ENCODE data around the gene ZBTB1.

ZBTB1 gene

GRCh38 chr14:64503434-64504309 lies 898 bp upstream of the ZBTB1 start, which contains the start of gene ZBTB25 (continued):
- TF ChIP-seq, protein P1, sequence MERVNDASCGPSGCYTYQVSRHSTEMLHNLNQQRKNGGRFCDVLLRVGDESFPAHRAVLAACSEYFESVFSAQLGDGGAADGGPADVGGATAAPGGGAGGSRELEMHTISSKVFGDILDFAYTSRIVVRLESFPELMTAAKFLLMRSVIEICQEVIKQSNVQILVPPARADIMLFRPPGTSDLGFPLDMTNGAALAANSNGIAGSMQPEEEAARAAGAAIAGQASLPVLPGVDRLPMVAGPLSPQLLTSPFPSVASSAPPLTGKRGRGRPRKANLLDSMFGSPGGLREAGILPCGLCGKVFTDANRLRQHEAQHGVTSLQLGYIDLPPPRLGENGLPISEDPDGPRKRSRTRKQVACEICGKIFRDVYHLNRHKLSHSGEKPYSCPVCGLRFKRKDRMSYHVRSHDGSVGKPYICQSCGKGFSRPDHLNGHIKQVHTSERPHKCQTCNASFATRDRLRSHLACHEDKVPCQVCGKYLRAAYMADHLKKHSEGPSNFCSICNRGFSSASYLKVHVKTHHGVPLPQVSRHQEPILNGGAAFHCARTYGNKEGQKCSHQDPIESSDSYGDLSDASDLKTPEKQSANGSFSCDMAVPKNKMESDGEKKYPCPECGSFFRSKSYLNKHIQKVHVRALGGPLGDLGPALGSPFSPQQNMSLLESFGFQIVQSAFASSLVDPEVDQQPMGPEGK (CRISPR knock-in tag; IDR thresholded peaks at IDR 0.05; ENCODE audit: borderline replicate concordance): no peak
- TF ChIP-seq CSDC2 (CRISPR knock-in tag; IDR thresholded peaks at IDR 0.05): no peak

DNA sequence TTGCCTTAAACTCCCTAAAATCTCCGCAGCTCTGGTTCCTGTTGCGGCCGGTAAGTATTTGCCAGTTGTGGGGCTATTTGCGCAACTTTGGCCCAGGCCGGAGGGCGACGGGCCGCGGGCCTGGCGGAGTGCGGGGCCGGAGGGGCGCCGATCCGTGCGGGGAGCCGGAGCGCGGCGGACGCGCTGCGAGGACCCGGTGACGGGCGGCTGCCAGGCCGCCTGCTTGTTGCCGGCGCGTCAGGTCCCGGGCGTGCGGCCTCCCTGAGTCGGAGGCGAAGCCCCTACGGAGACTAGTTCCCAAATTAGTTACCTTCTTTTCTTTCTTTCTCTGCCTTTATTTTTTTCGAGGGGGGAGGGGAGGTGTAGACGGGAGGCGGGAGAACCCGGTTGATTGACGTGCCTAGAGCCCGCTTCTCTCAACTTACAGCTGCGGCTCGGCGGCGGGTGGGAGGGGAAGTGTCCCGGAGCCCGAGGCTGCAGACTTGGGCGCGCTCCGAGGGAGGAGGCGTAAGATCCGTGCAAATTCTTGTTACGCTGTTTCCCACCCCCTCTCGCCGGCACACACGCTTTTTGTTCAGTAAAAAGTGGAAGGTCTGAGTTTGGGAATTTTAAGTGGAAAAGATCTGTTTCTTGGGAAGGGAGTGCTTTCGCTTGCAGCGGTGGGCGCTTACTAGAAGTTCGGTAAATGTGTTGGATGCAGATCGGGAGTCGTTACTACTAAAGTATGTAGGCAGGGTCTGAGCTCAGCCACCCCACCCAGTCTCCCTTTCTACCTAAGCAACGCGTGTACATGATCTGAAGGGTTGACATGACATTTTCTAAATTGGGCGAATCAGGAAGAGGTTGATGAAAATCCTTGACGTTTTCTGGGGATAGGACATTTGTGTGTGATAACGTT lies 576 bp downstream of the ZBTB1 start:
- TF ChIP-seq BACH2 (CRISPR knock-in tag; IDR thresholded peaks at IDR 0.05; ENCODE audit: borderline replicate concordance): no peak
- no peak for TF ChIP-seq RARB (CRISPR knock-in tag; IDR thresholded peaks at IDR 0.05)
- TF ChIP-seq ESRRG (CRISPR knock-in tag; IDR thresholded peaks at IDR 0.05): no peak
- no peak; the same call in 1 of the 2 replicates for TF ChIP-seq CSDC2 (CRISPR knock-in tag; IDR thresholded peaks at IDR 0.05)
- ATAC-seq: peak; percentile 28

DNA sequence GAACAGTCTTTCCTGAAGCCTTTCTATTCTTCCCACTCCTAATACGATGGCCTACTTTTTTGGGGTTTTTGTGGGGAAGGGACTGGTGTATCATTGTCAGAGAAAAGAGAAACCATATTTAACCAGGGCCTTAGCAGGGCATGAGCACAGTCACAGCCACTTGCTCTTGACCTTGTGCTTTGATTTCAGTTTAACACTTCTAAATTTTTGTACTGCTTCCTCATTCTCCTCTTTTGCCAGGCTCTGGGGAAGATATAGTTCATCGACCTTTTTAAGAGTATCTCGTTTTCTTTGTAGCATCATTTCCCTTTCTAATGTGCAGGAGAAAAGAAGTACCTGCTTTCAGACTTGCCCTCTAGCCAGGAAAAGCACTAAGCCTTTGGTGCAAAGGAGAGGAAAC lies 2.2 kb downstream of the ZBTB1 start:
- TF ChIP-seq, protein P2, sequence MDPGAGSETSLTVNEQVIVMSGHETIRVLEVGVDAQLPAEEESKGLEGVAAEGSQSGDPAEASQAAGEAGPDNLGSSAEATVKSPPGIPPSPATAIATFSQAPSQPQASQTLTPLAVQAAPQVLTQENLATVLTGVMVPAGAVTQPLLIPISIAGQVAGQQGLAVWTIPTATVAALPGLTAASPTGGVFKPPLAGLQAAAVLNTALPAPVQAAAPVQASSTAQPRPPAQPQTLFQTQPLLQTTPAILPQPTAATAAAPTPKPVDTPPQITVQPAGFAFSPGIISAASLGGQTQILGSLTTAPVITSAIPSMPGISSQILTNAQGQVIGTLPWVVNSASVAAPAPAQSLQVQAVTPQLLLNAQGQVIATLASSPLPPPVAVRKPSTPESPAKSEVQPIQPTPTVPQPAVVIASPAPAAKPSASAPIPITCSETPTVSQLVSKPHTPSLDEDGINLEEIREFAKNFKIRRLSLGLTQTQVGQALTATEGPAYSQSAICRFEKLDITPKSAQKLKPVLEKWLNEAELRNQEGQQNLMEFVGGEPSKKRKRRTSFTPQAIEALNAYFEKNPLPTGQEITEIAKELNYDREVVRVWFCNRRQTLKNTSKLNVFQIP (CRISPR knock-in tag; IDR thresholded peaks at IDR 0.05; ENCODE audit: borderline replicate concordance, low read depth): no peak
- no peak for TF ChIP-seq SNAI2 (CRISPR knock-in tag; IDR thresholded peaks at IDR 0.05)
- TF ChIP-seq ZFP3 (CRISPR knock-in tag; IDR thresholded peaks at IDR 0.05): no peak
- TF ChIP-seq TOX (CRISPR knock-in tag; IDR thresholded peaks at IDR 0.05; ENCODE audit: borderline replicate concordance): no peak
- TF ChIP-seq OSR1 (CRISPR knock-in tag; IDR thresholded peaks at IDR 0.05): no peak
- no peak for TF ChIP-seq ARNTL (CRISPR knock-in tag; IDR thresholded peaks at IDR 0.05; ENCODE audit: borderline replicate concordance, low read depth)
- TF ChIP-seq ZNF70 (CRISPR knock-in tag; IDR thresholded peaks at IDR 0.05): no peak
- no peak for TF ChIP-seq RARB (CRISPR knock-in tag; IDR thresholded peaks at IDR 0.05)
- TF ChIP-seq ZFP30 (CRISPR knock-in tag; IDR thresholded peaks at IDR 0.05): no peak
- TF ChIP-seq ZC3H10 (CRISPR knock-in tag; IDR thresholded peaks at IDR 0.05): no peak
- no peak for TF ChIP-seq ISL1 (CRISPR knock-in tag; IDR thresholded peaks at IDR 0.05)
- no peak for TF ChIP-seq BACH2 (CRISPR knock-in tag; IDR thresholded peaks at IDR 0.05; ENCODE audit: borderline replicate concordance)
- no peak for TF ChIP-seq ZNF565 (CRISPR knock-in tag; conservative IDR thresholded peaks at IDR 0.05; ENCODE audit: low read depth)
- TF ChIP-seq, protein P1 (CRISPR knock-in tag; IDR thresholded peaks at IDR 0.05; ENCODE audit: borderline replicate concordance): no peak
- TF ChIP-seq, protein P3, sequence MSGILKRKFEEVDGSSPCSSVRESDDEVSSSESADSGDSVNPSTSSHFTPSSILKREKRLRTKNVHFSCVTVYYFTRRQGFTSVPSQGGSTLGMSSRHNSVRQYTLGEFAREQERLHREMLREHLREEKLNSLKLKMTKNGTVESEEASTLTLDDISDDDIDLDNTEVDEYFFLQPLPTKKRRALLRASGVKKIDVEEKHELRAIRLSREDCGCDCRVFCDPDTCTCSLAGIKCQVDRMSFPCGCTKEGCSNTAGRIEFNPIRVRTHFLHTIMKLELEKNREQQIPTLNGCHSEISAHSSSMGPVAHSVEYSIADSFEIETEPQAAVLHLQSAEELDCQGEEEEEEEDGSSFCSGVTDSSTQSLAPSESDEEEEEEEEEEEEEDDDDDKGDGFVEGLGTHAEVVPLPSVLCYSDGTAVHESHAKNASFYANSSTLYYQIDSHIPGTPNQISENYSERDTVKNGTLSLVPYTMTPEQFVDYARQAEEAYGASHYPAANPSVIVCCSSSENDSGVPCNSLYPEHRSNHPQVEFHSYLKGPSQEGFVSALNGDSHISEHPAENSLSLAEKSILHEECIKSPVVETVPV (CRISPR knock-in tag; IDR thresholded peaks at IDR 0.05): no peak
- no peak for TF ChIP-seq GLIS3 (CRISPR knock-in tag; IDR thresholded peaks at IDR 0.05)
- TF ChIP-seq, protein P4, sequence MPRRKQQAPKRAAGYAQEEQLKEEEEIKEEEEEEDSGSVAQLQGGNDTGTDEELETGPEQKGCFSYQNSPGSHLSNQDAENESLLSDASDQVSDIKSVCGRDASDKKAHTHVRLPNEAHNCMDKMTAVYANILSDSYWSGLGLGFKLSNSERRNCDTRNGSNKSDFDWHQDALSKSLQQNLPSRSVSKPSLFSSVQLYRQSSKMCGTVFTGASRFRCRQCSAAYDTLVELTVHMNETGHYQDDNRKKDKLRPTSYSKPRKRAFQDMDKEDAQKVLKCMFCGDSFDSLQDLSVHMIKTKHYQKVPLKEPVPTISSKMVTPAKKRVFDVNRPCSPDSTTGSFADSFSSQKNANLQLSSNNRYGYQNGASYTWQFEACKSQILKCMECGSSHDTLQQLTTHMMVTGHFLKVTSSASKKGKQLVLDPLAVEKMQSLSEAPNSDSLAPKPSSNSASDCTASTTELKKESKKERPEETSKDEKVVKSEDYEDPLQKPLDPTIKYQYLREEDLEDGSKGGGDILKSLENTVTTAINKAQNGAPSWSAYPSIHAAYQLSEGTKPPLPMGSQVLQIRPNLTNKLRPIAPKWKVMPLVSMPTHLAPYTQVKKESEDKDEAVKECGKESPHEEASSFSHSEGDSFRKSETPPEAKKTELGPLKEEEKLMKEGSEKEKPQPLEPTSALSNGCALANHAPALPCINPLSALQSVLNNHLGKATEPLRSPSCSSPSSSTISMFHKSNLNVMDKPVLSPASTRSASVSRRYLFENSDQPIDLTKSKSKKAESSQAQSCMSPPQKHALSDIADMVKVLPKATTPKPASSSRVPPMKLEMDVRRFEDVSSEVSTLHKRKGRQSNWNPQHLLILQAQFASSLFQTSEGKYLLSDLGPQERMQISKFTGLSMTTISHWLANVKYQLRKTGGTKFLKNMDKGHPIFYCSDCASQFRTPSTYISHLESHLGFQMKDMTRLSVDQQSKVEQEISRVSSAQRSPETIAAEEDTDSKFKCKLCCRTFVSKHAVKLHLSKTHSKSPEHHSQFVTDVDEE (CRISPR knock-in tag; IDR thresholded peaks at IDR 0.05): no peak
- TF ChIP-seq PPARA (CRISPR knock-in tag; IDR thresholded peaks at IDR 0.05; ENCODE audit: borderline replicate concordance): no peak
- ATAC-seq: no peak
